Measurements from ENCODE around the gene PFKFB4. TPM values are rescaled to one million over a fixed set of nuclear protein-coding genes. Genes with fewer than 3 reads are reported as not detected.

The PFKFB4 gene
- total and polyA plus RNA-seq, 10 of the 15 experiments (the other 5 are each of a cell fraction or from before 2014, with no cell fraction given): 0.37 to 89.1 (median 5.2) TPM

GRCh38 chr3:48503401-48504050 lies 53.1 kb downstream of the PFKFB4 start:
- 23% methylated on average over 21 of the region's 26 CpGs for WGBS (ENCODE audit: insufficient coverage, insufficient replicate concordance, low lambda C conversion rate, missing lambda C conversion rate)
- Histone ChIP-seq H3K27me3 (replicated peaks in 1 of 2; ENCODE audit: control insufficient read depth in 2 of 2, insufficient read depth in 2 of 2, low read length in 1 of 2) (no peaks in the 10 kb centered on the region), H3K36me3 (ENCODE audit: control insufficient read depth in 2 of 2, insufficient read depth in 2 of 2, low read length in 1 of 2) (no peaks in the 10 kb centered on the region), H3K4me2 (ENCODE audit: control insufficient read depth, insufficient read depth) (peak overlapping the region; percentile 96), H3K9ac (ENCODE audit: control insufficient read depth, insufficient read depth, low read length) (peak overlapping the region; percentile 70), H3K79me2 (ENCODE audit: control insufficient read depth, insufficient read depth, low read length) (no peaks in the 10 kb centered on the region), H3K27ac (ENCODE audit: control insufficient read depth, insufficient read depth) (no peak overlapping the region), H3K4me1 (ENCODE audit: control insufficient read depth, insufficient read depth, low read length) (peaks cover 6% of the 10 kb centered on the region), H3K4me3 (peak overlapping the region; percentile 73), H4K20me1 (ENCODE audit: control insufficient read depth, insufficient read depth) (no peaks in the 10 kb centered on the region), H3K9me3 (replicated peaks; ENCODE audit: control insufficient read depth, insufficient read depth, low read length) (no peaks in the 10 kb centered on the region; the same call in 2 of the 3 replicates), H2AFZ (ENCODE audit: control insufficient read depth, low read depth, low read length) (peak overlapping the region; percentile 93)
- TF ChIP-seq NR2F1 (conservative IDR thresholded peaks at IDR 0.05): 0 out of 2 replicates have a peak, but pooled peaks have one; percentile 38
- no peak for TF ChIP-seq NFYA (IDR thresholded peaks at IDR 0.05; ENCODE audit: borderline replicate concordance, low read depth, low read length)
- TF ChIP-seq ZNF274 (IDR thresholded peaks at IDR 0.05; ENCODE audit: insufficient read depth, insufficient read length): no peak
- no peak for TF ChIP-seq ZSCAN29 (IDR thresholded peaks at IDR 0.05)
- no peak for TF ChIP-seq NBN (IDR thresholded peaks at IDR 0.05)
- TF ChIP-seq DPF2 (IDR thresholded peaks at IDR 0.05): 0 out of 2 replicates have a peak, but pooled peaks have one; percentile 10
- no peak for TF ChIP-seq POU2F2 (IDR thresholded peaks at IDR 0.05; ENCODE audit: borderline replicate concordance, low read depth, low read length)
- TF ChIP-seq ZBTB33 (IDR thresholded peaks at IDR 0.05): no peak
- TF ChIP-seq PAX5 (IDR thresholded peaks at IDR 0.05; ENCODE audit: borderline replicate concordance, low read depth, low read length): no peak
- 0 out of 2 replicates have a peak, but pooled peaks have one; percentile 8 for TF ChIP-seq IKZF1 (conservative IDR thresholded peaks at IDR 0.05)
- TF ChIP-seq RAD21 (IDR thresholded peaks at IDR 0.05; ENCODE audit: insufficient read depth, low read depth, low read length): no peak
- ChIA-PET SMC1A (ENCODE audit: uncharacterized antibody, unreplicated experiment) (interaction anchor here (0.6 to 1.0 kb wide), 4 partner anchors 30 to 67 kb away, joined by 3 to 5 read pairs (median 3); no protein-coding TSS in a partner anchor), POLR2A (interaction anchor here (0.6 to 1.2 kb wide), 4 partner anchors 25 to 574 kb away, joined by 3 to 11 read pairs (median 6); no protein-coding TSS in a partner anchor), RAD21 (ENCODE audit: unreplicated experiment) (interaction anchor here (1.0 kb wide), 1 partner anchor 30 kb away, joined by 3 read pairs; no protein-coding TSS in a partner anchor), CTCF (interaction anchor here (0.9 to 2.1 kb wide), 3 partner anchors 31 to 159 kb away, joined by 3 to 13 read pairs (median 7); partner anchors contain the start of gene CELSR3)
- no peak for FAIRE-seq
- in situ Hi-C loops (cut with MboI): no loop called here
- no TSS peak for BruUV-seq (replicated peaks)
- no peak for ATAC-seq
- intact Hi-C loops (cut with micrococcal nuclease; ENCODE audit: unreplicated experiment): no loop called here
- no peak for DNase-seq (ENCODE audit: low read depth, low spot score)
